K562 (cell line): ENCODE data around the gene HMG20B. TPM values are rescaled to one million over a fixed set of nuclear protein-coding genes. Genes with fewer than 3 reads are reported as not detected.
A peak's percentile ranks its signal among the peaks of the same experiment; 100 is the strongest.

Experiments used
- BCOR ChIP-seq: fragments of 450-650 bp; IDR thresholded peaks from 2 replicates; pipeline ENCODE4 v1.6.1; 2016
- FOSL1 ChIP-seq: fragments of 200-800 bp; sonication (Bioruptor generic); conservative IDR thresholded peaks from 2 replicates; pipeline ENCODE4 v1.6.1; 2016; ENCODE audit warnings: missing genetic modification characterization, missing compliant biosample characterization
- HNRNPL ChIP-seq: fragments of 200-400 bp; formaldehyde crosslinking; IDR thresholded peaks from 2 replicates; pipeline ENCODE4 v1.6.1; 2017; ENCODE audit warnings: low read depth, mild to moderate bottlenecking, low read length
- KDM1A ChIP-seq, 2 experiments: fragments of 450-650 bp; IDR thresholded peaks; 2 replicates each; pipeline ENCODE4 v1.6.1; 2016; ENCODE audit warnings: mild to moderate bottlenecking in 2 of 2
- KDM4B ChIP-seq, 2 experiments: fragments of 450-650 bp in 1 of 2; sonication (generic) in 1 of 2; IDR thresholded peaks; 2 replicates each; pipeline ENCODE4 v1.6.1; 2016 to 2017; ENCODE audit warnings: borderline replicate concordance in 2 of 2, antibody characterized with exemption in 1 of 2, low read depth in 1 of 2, mild to moderate bottlenecking in 1 of 2
- NR3C1 ChIP-seq: sonication (generic); formaldehyde crosslinking; IDR thresholded peaks from 2 replicates; pipeline ENCODE4 v1.8.1; 2022; ENCODE audit warnings: missing genetic modification reagents
- RAD21 ChIP-seq, 2 experiments: fragments of 250-450 bp in 1 of 2; fragments of 450-650 bp in 1 of 2; sonication (Bioruptor Pico) in 1 of 2; formaldehyde crosslinking in 1 of 2; IDR thresholded peaks in 1 of 2; conservative IDR thresholded peaks in 1 of 2; 2 replicates each; pipeline versions ENCODE4 v1.4.0 to v1.8.0; 2020 to 2022; ENCODE audit warnings: mild to moderate bottlenecking in 2 of 2, moderate library complexity in 1 of 2
- RBFOX2 ChIP-seq: fragments of 200-400 bp; formaldehyde crosslinking; IDR thresholded peaks from 2 replicates; pipeline ENCODE4 v1.6.1; 2017; ENCODE audit warnings: low read depth, mild to moderate bottlenecking, low read length, moderate library complexity
- SMARCA5 ChIP-seq: fragments of 450-650 bp; IDR thresholded peaks from 2 replicates; pipeline ENCODE4 v1.6.1; 2016
- polyA plus RNA-seq, 8 experiments: library from polyadenylated mRNA; depleted of rRNA in 4 of 8; stranded (reverse) in 5 of 8; unstranded in 3 of 8; fragments of >200 nt; fragmentation: Nextera tagmentation in 2 of 8; fragmentation: Illumina TruSeq in 1 of 8; extraction: Ambion mirVana in 2 of 8; extraction: Trizol in 1 of 8; gene quantifications; 2 replicates each; pipeline versions ENCODE4 v1.2.1 to v1.2.3, GENCODE V29; 2011 to 2014; ENCODE audit warnings: inconsistent platforms in 1 of 8, missing spikeins in 1 of 8
- total RNA-seq, 7 experiments: library from RNA; depleted of rRNA in 6 of 7; stranded (reverse); fragments of >200 nt in 6 of 7; fragmentation: Illumina TruSeq in 2 of 7; extraction: Trizol in 2 of 7; gene quantifications; 2 replicates each; pipeline versions ENCODE4 v1.2.1 to v1.2.3, GENCODE V29; 2011 to 2021; ENCODE audit warnings: low replicate concordance in 1 of 7
- TF ChIP-seq, protein P1 (sequence below), 2 experiments: fragments of 450-650 bp; formaldehyde crosslinking in 1 of 2; IDR thresholded peaks; 2 replicates each; pipeline versions ENCODE4 v1.4.0 to v1.6.1; 2014 to 2020; ENCODE audit warnings: mild to moderate bottlenecking in 2 of 2, borderline replicate concordance in 1 of 2, low read depth in 1 of 2
- TF ChIP-seq, protein P2 (sequence below), 3 experiments: IDR thresholded peaks in 2 of 3; conservative IDR thresholded peaks in 1 of 3; 2 replicates each; pipeline ENCODE4 v1.5.1; 2011 to 2012; ENCODE audit warnings: low read length in 3 of 3, mild to moderate bottlenecking in 3 of 3, control low read depth in 2 of 3, improper control_type of control experiment in 1 of 3, inconsistent platforms in 1 of 3, low read depth in 1 of 3, mixed read lengths in 1 of 3, moderate library complexity in 1 of 3; ENCODE audit not compliant: insufficient read depth in 2 of 3

HMG20B gene
- total and polyA plus RNA-seq, 9 of the 15 experiments (the other 6 are each of a cell fraction or from before 2014, with no cell fraction given): 0.35 to 172 (median 38.6) TPM

DNA sequence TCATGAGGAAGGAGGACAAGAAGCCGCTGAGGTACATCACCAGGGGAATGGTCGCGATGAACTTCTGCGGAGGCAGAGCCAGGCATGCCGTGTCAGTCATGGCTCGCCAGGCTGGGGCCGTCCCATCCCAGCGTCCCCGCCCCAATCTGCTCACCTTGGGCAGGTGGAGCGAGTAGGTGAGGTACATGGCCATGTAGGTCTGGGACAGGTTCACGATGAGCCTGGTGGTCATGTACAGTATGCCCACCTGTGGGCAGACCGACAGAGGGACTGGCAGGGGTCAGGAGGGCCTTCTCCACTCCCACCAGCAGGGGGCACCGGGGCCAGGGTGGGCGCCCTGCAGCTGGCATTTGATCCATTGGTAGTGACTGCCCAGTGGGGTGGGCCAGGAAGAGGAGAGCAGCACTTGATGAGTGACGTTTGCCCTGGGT lies 25.4 kb upstream of the HMG20B start (continued):
- TF ChIP-seq, protein P1, sequence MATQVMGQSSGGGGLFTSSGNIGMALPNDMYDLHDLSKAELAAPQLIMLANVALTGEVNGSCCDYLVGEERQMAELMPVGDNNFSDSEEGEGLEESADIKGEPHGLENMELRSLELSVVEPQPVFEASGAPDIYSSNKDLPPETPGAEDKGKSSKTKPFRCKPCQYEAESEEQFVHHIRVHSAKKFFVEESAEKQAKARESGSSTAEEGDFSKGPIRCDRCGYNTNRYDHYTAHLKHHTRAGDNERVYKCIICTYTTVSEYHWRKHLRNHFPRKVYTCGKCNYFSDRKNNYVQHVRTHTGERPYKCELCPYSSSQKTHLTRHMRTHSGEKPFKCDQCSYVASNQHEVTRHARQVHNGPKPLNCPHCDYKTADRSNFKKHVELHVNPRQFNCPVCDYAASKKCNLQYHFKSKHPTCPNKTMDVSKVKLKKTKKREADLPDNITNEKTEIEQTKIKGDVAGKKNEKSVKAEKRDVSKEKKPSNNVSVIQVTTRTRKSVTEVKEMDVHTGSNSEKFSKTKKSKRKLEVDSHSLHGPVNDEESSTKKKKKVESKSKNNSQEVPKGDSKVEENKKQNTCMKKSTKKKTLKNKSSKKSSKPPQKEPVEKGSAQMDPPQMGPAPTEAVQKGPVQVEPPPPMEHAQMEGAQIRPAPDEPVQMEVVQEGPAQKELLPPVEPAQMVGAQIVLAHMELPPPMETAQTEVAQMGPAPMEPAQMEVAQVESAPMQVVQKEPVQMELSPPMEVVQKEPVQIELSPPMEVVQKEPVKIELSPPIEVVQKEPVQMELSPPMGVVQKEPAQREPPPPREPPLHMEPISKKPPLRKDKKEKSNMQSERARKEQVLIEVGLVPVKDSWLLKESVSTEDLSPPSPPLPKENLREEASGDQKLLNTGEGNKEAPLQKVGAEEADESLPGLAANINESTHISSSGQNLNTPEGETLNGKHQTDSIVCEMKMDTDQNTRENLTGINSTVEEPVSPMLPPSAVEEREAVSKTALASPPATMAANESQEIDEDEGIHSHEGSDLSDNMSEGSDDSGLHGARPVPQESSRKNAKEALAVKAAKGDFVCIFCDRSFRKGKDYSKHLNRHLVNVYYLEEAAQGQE (IDR thresholded peaks at IDR 0.05; ENCODE audit: borderline replicate concordance): peak; percentile 25; the same call in 1 of the 2 replicates
- TF ChIP-seq, protein P1 (CRISPR knock-in tag; IDR thresholded peaks at IDR 0.05; ENCODE audit: low read depth): no peak
- TF ChIP-seq SMARCA5 (peak; percentile 62), RAD21 (CRISPR knock-in tag; conservative IDR thresholded peaks at IDR 0.05 in 1 of 2, IDR thresholded peaks at IDR 0.05 in 1 of 2) (peak in 1 of 2 experiments; percentile 34; a peak in 2 of 4 replicates), RBFOX2 (peak; percentile 45; the same call in 1 of the 2 replicates), KDM4B (IDR thresholded peaks at IDR 0.05; ENCODE audit: borderline replicate concordance in 2 of 2, low read depth in 1 of 2) (no peak), FOSL1 (tag) (no peak), NR3C1 (CRISPR knock-in tag) (no peak), BCOR (peak; percentile 82), HNRNPL (0 out of 2 replicates have a peak, but pooled peaks have one; percentile 71), KDM1A (IDR thresholded peaks at IDR 0.05) (peak in 1 of 2 experiments; percentile 51; a peak in 1 of 4 replicates)
- TF ChIP-seq, protein P2, sequence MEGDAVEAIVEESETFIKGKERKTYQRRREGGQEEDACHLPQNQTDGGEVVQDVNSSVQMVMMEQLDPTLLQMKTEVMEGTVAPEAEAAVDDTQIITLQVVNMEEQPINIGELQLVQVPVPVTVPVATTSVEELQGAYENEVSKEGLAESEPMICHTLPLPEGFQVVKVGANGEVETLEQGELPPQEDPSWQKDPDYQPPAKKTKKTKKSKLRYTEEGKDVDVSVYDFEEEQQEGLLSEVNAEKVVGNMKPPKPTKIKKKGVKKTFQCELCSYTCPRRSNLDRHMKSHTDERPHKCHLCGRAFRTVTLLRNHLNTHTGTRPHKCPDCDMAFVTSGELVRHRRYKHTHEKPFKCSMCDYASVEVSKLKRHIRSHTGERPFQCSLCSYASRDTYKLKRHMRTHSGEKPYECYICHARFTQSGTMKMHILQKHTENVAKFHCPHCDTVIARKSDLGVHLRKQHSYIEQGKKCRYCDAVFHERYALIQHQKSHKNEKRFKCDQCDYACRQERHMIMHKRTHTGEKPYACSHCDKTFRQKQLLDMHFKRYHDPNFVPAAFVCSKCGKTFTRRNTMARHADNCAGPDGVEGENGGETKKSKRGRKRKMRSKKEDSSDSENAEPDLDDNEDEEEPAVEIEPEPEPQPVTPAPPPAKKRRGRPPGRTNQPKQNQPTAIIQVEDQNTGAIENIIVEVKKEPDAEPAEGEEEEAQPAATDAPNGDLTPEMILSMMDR (IDR thresholded peaks at IDR 0.05 in 2 of 3, conservative IDR thresholded peaks at IDR 0.05 in 1 of 3; ENCODE audit: insufficient read depth in 2 of 3, low read depth in 1 of 3, low read length in 3 of 3): peak; percentile 46 to 69 (median 56); a peak in 4 of 6 replicates
- TF ChIP-seq, all 486 proteins: peak for 9
